HL-60 (cell line): Measurements from ENCODE around the gene MCU.

Source experiments
- GABPA ChIP-seq: IDR thresholded peaks from 2 replicates; pipeline ENCODE4 v1.6.1; 2012; ENCODE audit warnings: low read depth
- POLR2AphosphoS5 ChIP-seq: IDR thresholded peaks from 2 replicates; pipeline ENCODE4 v1.6.1; 2012; ENCODE audit warnings: low read depth
- TF ChIP-seq, protein P1 (sequence below): IDR thresholded peaks from one replicate; pipeline ENCODE4 v1.5.1; 2011; ENCODE audit warnings: low read length, control low read depth, inconsistent platforms; ENCODE audit not compliant: insufficient read depth
- TF ChIP-seq, protein P2 (sequence below): IDR thresholded peaks from 2 replicates; pipeline ENCODE4 v1.6.1; 2012; ENCODE audit warnings: low read depth; ENCODE audit not compliant: insufficient replicate concordance

DNA sequence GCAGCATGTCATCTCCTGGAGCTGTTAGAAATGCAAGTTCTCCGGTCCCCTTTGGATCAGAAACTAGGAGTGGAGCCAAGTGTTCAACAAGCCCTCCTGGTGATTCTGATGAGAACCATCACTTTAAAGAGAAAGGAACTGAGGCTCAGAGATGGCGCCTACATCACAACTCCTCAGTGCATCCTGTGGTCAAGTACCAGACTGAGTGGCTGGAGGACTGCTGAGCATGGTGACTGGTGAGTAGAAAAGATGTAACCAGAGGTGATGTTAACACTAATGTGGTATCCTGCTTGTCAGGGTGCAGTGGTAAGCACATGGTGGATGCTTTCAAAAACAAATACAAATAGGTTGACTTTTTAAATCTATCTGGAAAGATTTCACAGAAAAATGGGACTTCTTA is 198.1 kb downstream of the MCU start:
- TF ChIP-seq, protein P1, sequence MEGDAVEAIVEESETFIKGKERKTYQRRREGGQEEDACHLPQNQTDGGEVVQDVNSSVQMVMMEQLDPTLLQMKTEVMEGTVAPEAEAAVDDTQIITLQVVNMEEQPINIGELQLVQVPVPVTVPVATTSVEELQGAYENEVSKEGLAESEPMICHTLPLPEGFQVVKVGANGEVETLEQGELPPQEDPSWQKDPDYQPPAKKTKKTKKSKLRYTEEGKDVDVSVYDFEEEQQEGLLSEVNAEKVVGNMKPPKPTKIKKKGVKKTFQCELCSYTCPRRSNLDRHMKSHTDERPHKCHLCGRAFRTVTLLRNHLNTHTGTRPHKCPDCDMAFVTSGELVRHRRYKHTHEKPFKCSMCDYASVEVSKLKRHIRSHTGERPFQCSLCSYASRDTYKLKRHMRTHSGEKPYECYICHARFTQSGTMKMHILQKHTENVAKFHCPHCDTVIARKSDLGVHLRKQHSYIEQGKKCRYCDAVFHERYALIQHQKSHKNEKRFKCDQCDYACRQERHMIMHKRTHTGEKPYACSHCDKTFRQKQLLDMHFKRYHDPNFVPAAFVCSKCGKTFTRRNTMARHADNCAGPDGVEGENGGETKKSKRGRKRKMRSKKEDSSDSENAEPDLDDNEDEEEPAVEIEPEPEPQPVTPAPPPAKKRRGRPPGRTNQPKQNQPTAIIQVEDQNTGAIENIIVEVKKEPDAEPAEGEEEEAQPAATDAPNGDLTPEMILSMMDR: no peak
- TF ChIP-seq, protein P2, sequence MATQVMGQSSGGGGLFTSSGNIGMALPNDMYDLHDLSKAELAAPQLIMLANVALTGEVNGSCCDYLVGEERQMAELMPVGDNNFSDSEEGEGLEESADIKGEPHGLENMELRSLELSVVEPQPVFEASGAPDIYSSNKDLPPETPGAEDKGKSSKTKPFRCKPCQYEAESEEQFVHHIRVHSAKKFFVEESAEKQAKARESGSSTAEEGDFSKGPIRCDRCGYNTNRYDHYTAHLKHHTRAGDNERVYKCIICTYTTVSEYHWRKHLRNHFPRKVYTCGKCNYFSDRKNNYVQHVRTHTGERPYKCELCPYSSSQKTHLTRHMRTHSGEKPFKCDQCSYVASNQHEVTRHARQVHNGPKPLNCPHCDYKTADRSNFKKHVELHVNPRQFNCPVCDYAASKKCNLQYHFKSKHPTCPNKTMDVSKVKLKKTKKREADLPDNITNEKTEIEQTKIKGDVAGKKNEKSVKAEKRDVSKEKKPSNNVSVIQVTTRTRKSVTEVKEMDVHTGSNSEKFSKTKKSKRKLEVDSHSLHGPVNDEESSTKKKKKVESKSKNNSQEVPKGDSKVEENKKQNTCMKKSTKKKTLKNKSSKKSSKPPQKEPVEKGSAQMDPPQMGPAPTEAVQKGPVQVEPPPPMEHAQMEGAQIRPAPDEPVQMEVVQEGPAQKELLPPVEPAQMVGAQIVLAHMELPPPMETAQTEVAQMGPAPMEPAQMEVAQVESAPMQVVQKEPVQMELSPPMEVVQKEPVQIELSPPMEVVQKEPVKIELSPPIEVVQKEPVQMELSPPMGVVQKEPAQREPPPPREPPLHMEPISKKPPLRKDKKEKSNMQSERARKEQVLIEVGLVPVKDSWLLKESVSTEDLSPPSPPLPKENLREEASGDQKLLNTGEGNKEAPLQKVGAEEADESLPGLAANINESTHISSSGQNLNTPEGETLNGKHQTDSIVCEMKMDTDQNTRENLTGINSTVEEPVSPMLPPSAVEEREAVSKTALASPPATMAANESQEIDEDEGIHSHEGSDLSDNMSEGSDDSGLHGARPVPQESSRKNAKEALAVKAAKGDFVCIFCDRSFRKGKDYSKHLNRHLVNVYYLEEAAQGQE: no peak
- TF ChIP-seq POLR2AphosphoS5: no peak
- no peak for TF ChIP-seq GABPA
